IMR-90 (cell line): ENCODE data around the gene MAB21L4. TPM values are rescaled to one million over a fixed set of nuclear protein-coding genes. Genes with fewer than 3 reads are reported as not detected.

Experiments
- ATAC-seq: fragments of 200-7000 bp; cut with Tn5 transposase; 2 replicates; pipeline ENCODE4 v1.9.1; 2020; ENCODE audit warnings: low read depth, mild to moderate bottlenecking, moderate library complexity
- BruUV-seq: library from RNA; stranded (reverse); fragments of 400-500 nt; replicated peaks from 2 replicates; lab custom pipeline; 2021; lab: Mats Ljungman, UMichigan
- CTCF ChIA-PET: fragments of 300-600 bp; formaldehyde crosslinking; extraction: SDS; loops from one replicate; lab custom pipeline; 2021; ENCODE audit warnings: antibody characterized with exemption; lab: Yijun Ruan, JAX
- POLR2A ChIA-PET: fragments of 300-600 bp; sonication (Branson Sonifier 250); formaldehyde crosslinking; loops from one replicate; lab custom pipeline; 2022; ENCODE audit warnings: antibody characterized with exemption; ENCODE audit not compliant: unreplicated experiment; lab: Charles Lee
- DNase-seq: peaks from one replicate; pipeline ENCODE4 v3.0.0; 2013
- H2AFZ ChIP-seq: replicated peaks from 2 replicates; pipeline ENCODE3; 2013; ENCODE audit warnings: low read length, mild to moderate bottlenecking; ENCODE audit not compliant: poor library complexity
- H2AK5ac ChIP-seq: 2 replicates; pipeline ENCODE4 v1.6.1; 2013; ENCODE audit warnings: low read depth, low read length, inconsistent platforms
- H2AK9ac ChIP-seq: replicated peaks from 2 replicates; pipeline ENCODE3; 2013; ENCODE audit warnings: mild to moderate bottlenecking, low read depth, low read length, moderate library complexity; ENCODE audit not compliant: poor library complexity
- H2BK120ac ChIP-seq: 2 replicates; pipeline ENCODE4 v1.6.1; 2013; ENCODE audit warnings: low read depth, low read length, inconsistent platforms
- H2BK15ac ChIP-seq: 3 replicates; pipeline ENCODE4 v1.6.1; 2013; ENCODE audit warnings: low read depth, low read length, inconsistent platforms
- H2BK20ac ChIP-seq: 2 replicates; pipeline ENCODE4 v1.6.1; 2013; ENCODE audit warnings: low read depth, mild to moderate bottlenecking, inconsistent platforms, low read length, moderate library complexity
- H2BK5ac ChIP-seq: 2 replicates; pipeline ENCODE4 v1.6.1; 2013; ENCODE audit warnings: mild to moderate bottlenecking, low read depth, low read length, inconsistent platforms; ENCODE audit not compliant: poor library complexity, severe bottlenecking
- H3K14ac ChIP-seq: replicated peaks from 2 replicates; pipeline ENCODE4 v1.6.1; 2013; ENCODE audit warnings: low read depth, low read length, inconsistent platforms
- H3K18ac ChIP-seq: 2 replicates; pipeline ENCODE4 v1.6.1; 2013; ENCODE audit warnings: low read depth, low read length, control low read depth
- H3K23ac ChIP-seq: 2 replicates; pipeline ENCODE4 v1.6.1; 2013; ENCODE audit warnings: low read depth, low read length, inconsistent platforms
- H3K27ac ChIP-seq: 2 replicates; pipeline ENCODE4 v1.5.1; 2013; ENCODE audit warnings: mild to moderate bottlenecking, control low read depth, low read length; ENCODE audit not compliant: insufficient read depth
- H3K27me3 ChIP-seq: 2 replicates; pipeline ENCODE4 v1.6.1; 2013; ENCODE audit warnings: low read length; ENCODE audit not compliant: control insufficient read depth, insufficient read depth
- H3K36me3 ChIP-seq: 2 replicates; pipeline ENCODE4 v1.6.1; 2013; ENCODE audit warnings: low read length, mixed read lengths; ENCODE audit not compliant: control insufficient read depth, insufficient read depth
- H3K4ac ChIP-seq: 2 replicates; pipeline ENCODE4 v1.6.1; 2013; ENCODE audit warnings: low read depth, low read length, inconsistent platforms
- H3K4me1 ChIP-seq: 2 replicates; pipeline ENCODE4 v1.6.1; 2013; ENCODE audit warnings: low read length, mixed read lengths; ENCODE audit not compliant: control insufficient read depth, insufficient read depth
- H3K4me2 ChIP-seq: 2 replicates; pipeline ENCODE4 v1.6.1; 2013; ENCODE audit warnings: low read depth, mild to moderate bottlenecking, control low read depth, low read length, moderate library complexity
- H3K4me3 ChIP-seq: 2 replicates; pipeline ENCODE4 v1.5.1; 2013; ENCODE audit warnings: low read depth, mild to moderate bottlenecking, control low read depth, low read length, moderate library complexity; ENCODE audit not compliant: insufficient read depth
- H3K56ac ChIP-seq: 2 replicates; pipeline ENCODE4 v1.6.1; 2013; ENCODE audit warnings: low read length, inconsistent platforms; ENCODE audit not compliant: insufficient read depth; ENCODE audit errors: extremely low read depth
- H3K79me1 ChIP-seq, 2 experiments: 2 replicates each; pipeline ENCODE4 v1.6.1; 2013; ENCODE audit warnings: low read length in 2 of 2, inconsistent platforms in 1 of 2, low read depth in 1 of 2
- H3K9ac ChIP-seq: 2 replicates; pipeline ENCODE4 v1.6.1; 2013; ENCODE audit warnings: low read depth, low read length, control low read depth
- H3K9me1 ChIP-seq: 2 replicates; pipeline ENCODE4 v1.6.1; 2013; ENCODE audit warnings: low read length, inconsistent platforms; ENCODE audit not compliant: insufficient read depth
- H3K9me3 ChIP-seq: 2 replicates; pipeline ENCODE4 v1.6.1; 2013; ENCODE audit warnings: low read length; ENCODE audit not compliant: control insufficient read depth, insufficient read depth
- H4K20me1 ChIP-seq: 2 replicates; pipeline ENCODE4 v1.6.1; 2013; ENCODE audit warnings: low read length, inconsistent platforms; ENCODE audit not compliant: insufficient read depth
- H4K5ac ChIP-seq: 2 replicates; pipeline ENCODE4 v1.6.1; 2013; ENCODE audit warnings: mild to moderate bottlenecking, low read depth, low read length, control low read depth
- H4K8ac ChIP-seq, 2 experiments: 2 replicates each; pipeline ENCODE4 v1.6.1; 2013; ENCODE audit warnings: low read depth in 2 of 2, low read length in 2 of 2, control low read depth in 1 of 2, inconsistent platforms in 1 of 2
- H4K91ac ChIP-seq: 2 replicates; pipeline ENCODE4 v1.6.1; 2013; ENCODE audit warnings: low read depth, low read length, inconsistent platforms; ENCODE audit not compliant: insufficient read depth
- MAFK ChIP-seq: IDR thresholded peaks from 2 replicates; pipeline ENCODE4 v1.6.1; 2012; ENCODE audit warnings: low read depth, low read length, improper control_type of control experiment
- SMC3 ChIP-seq: fragments of 150-350 bp; IDR thresholded peaks from 2 replicates; pipeline ENCODE4 v1.6.1; 2016; ENCODE audit warnings: low read depth, mild to moderate bottlenecking, antibody characterized with exemption, low read length, moderate library complexity
- WGBS, 2 experiments: methylation state at CpG; one replicate each; pipeline versions ENCODE4 v1.1.5 to v1.1.7; 2013; ENCODE audit warnings: missing lambda C conversion rate in 2 of 2; ENCODE audit not compliant: insufficient read length in 1 of 2; ENCODE audit errors: extremely low coverage in 2 of 2; 5-methylcytosine and 5-hydroxymethylcytosine counted together
- dilution Hi-C: fragments of 300-500 bp; cut with HindIII; formaldehyde crosslinking; loops from one replicate; pipeline ENCODE4 v1.14.3; 2018; ENCODE audit warnings: low sequenced_read_pairs; ENCODE audit not compliant: unreplicated experiment
- in situ Hi-C: fragments of 300-500 bp; cut with MboI; formaldehyde crosslinking; loops from 3 replicates; pipeline ENCODE4 v1.14.3; 2019; ENCODE audit warnings: low sequenced_read_pairs, inconsistent platforms, mixed read lengths
- intact Hi-C: fragments of 100-400 bp; cut with micrococcal nuclease; formaldehyde crosslinking; loops from 2 replicates; pipeline ENCODE4 v1.10.0; 2022
- polyA plus RNA-seq, 3 experiments: library from polyadenylated mRNA; depleted of rRNA; stranded (reverse); fragments of >200 nt; gene quantifications; 2 replicates each; pipeline ENCODE4 v1.2.3, GENCODE V29; 2012; ENCODE audit warnings: low replicate concordance in 1 of 3
- total RNA-seq: library from RNA; depleted of rRNA; stranded (reverse); fragments of >200 nt; gene quantifications from 2 replicates; pipeline ENCODE4 v1.2.3, GENCODE V29; 2012

Gene MAB21L4
- total and polyA plus RNA-seq, 2 of the 4 experiments (the other 2 are of a cell fraction), result not detected

- ChIA-PET POLR2A (no interaction called here), CTCF (no interaction called here)
- H2AK9ac ChIP-seq, result no peak overlapping the region
- H3K4ac ChIP-seq, result no peak overlapping the region
- H3K9ac ChIP-seq, result peak overlapping the region; percentile 46; the same call in 1 of the 2 replicates
- intact Hi-C loops, result no loop called here
- H2BK120ac ChIP-seq, result no peak overlapping the region
- H4K5ac ChIP-seq, result no peak overlapping the region; the same call in 1 of the 2 replicates
- no peak overlapping the region for H4K8ac ChIP-seq
- no peak overlapping the region for H2BK15ac ChIP-seq
- H2BK5ac ChIP-seq, result no peak overlapping the region
- no peak for ATAC-seq
- H3K9me3 ChIP-seq, result no peaks in the 10 kb centered on the region
- no peaks in the 10 kb centered on the region for H3K79me1 ChIP-seq
- BruUV-seq, result no TSS peak
- no peak overlapping the region for H3K14ac ChIP-seq
- H3K27me3 ChIP-seq, result peaks cover 17% of the 10 kb centered on the region
- no peak overlapping the region for H2BK20ac ChIP-seq
- H4K91ac ChIP-seq, result no peak overlapping the region
- no CpG with 5 or more reads among the region's 7 CpGs for WGBS, 2 experiments
- H3K23ac ChIP-seq, result no peak overlapping the region
- no peak overlapping the region for H3K27ac ChIP-seq
- in situ Hi-C loops, result no loop called here
- H4K20me1 ChIP-seq, result no peaks in the 10 kb centered on the region
- no peak overlapping the region for H3K18ac ChIP-seq
- H3K4me2 ChIP-seq, result peak overlapping the region; percentile 90
- H3K56ac ChIP-seq, result no peak overlapping the region
- H3K4me3 ChIP-seq, result no peak overlapping the region
- no peak for DNase-seq
- dilution Hi-C loops, result no loop called here
- H3K9me1 ChIP-seq, result no peaks in the 10 kb centered on the region
- no peak overlapping the region for H2AFZ ChIP-seq
- no peak overlapping the region for H2AK5ac ChIP-seq
- no peaks in the 10 kb centered on the region for H3K36me3 ChIP-seq
- TF ChIP-seq SMC3 (no peak), MAFK (peak; percentile 35; the same call in 1 of the 2 replicates)
- H3K4me1 ChIP-seq, result peaks cover 8% of the 10 kb centered on the region; the same call in 1 of the 2 replicates
Measured at GRCh38 chr2:240927390-240927781, 31.4 kb upstream of the MAB21L4 start.
